Embryonic facial prominence (tissue), 1 donor: ENCODE measurements around the gene GNA12.
A peak's percentile ranks its signal among the peaks of the same experiment; 100 is the strongest.

Experiments used
- DNase-seq: peaks from one replicate; pipeline ENCODE4 v3.0.0-alpha.2; 2016; ENCODE audit errors: extremely low spot score

GNA12 gene

DNA sequence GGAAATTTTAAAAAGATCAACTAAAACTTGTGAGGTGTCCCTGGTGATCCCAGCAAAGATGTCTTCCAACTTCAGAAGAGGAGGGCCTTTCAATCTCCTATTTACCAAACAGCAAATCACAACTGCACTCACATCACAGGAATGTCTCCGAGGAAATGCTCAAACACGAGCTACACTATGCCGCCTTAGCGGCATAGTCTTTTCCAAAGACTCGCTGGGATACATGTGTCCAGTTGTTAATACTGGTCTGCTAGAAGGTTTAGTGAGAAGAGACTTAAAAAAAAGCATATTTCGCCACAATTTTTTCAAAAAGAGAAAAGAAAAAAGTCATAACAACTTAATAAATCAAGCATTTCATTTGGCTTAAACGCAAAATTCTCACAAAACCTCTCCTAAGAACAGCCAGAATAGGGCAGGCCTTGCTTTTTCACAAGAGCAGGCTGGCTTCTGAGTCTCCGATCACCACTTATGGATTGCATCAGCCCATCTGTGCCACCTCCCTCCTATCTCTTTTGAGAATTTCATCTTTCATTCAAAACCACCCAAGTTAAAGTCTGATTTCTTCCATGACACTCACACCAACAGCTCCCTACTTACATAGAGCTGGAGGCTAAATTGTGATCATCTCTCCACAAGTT lies 66.1 kb downstream of the GNA12 start:
- DNase-seq: no peak

DNA sequence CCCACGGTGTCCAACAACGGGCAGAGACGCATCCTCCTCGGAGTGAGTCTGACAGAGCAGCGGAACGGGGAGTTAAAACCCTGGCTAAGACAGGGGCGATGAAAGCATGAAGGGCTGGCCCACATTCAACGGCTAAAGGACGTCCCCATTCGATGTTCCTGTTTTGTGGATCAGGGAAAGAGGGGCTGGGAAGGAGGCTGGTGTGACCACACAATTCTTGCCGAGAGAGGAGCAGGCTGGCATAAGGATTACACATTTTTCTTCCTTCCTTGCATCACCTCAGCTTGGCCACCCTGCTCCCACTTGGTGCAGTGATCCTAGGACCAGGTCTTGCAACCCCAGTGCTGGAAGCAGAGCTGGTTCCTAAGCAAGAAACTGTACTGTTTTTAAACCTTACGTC lies 67.7 kb downstream of the GNA12 start:
- no peak for DNase-seq

DNA sequence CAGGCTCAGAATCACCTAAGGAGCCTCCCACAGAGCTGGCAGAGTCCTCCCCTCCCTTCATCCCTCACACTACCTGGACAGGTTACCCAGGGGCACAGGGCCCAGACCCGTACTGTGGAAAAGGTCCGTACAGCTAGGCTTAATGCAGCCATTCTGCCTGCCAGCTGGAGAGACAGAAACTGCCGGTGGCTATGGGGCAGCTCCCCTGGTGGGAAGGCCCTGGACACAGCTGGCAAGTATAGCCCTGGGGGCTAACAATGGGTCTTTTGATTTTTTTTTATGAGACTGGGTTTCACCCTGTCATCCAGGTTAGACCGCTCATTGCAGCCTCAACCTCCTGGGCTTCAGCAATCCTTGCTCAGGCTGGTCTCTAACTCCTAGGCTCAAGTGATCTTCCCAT lies 68.3 kb downstream of the GNA12 start:
- DNase-seq: no peak

DNA sequence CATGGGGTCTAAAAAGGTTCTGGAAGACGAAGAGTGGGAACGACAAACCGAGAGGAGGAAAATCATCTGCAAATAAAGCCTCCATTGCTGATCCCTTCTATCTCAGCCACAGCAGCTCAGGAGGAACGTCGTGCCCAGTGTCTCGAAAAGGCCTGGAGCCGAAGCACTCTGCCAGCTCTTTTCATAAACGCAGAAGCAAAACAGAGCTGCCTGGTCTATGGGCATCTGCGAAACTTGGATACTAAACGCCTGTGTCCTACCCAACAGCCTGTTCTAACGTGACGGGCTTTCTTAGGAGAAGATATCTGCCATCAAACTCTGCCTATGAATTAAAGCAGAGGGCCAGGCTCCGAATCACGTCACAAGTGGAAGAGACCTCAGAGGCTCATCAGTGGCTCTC lies 68.7 kb downstream of the GNA12 start:
- DNase-seq: no peak

DNA sequence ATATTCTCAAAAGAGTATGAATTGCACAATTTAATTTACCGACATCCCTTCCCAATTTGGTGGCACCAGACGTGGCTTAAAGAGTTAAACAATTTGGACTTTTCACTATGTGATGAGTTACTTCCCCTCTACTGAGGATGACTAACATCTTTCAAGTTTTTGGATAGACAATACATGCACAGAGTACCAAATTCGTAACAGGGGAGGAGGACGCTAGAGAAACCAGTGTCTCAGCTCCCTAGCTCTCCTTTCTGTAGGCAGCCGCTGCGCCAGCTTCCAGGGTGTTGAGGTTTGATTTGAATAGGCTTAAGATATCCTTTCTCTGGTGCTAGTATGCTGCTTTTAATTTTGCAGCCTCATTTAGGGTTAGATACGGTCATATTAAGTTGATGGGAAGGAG lies 69.2 kb downstream of the GNA12 start:
- DNase-seq: no peak

DNA sequence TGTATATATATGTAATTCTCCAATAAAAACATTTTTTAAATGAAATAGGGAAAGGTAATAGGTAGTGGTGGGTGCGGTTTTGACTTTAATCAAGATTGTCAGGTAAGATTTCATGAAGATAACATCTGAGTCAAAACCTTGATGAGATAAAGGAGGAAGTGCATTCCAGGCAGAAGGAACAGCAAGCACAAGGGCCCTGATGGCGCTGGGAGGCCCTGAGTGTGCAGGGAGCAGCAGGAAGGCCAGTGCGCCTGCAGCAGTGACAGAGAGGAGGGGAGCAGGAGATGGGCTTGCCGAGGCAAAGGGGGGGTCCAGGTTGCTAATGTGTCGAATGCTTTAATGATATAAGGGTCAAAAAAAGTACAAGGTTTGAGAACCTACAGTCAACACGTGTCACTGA lies 69.8 kb downstream of the GNA12 start:
- DNase-seq: no peak

DNA sequence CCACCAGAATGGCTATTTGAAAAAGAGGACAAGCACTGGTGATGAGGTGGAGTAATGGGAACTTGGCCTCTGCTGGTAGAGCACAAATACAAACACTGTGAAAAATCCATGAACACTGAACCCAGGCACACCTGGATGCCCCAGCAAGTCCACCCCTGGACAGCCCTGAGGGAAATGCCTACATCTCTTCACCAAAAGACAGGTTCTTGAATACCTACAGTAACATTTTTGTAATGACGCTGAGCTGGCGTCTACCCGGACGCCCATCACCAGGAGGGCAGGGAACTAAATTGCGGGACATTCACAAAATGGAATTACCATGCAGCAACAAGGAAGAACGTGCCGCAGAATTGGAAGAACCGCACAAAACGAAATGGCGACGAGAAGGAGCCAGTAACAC lies 70.5 kb downstream of the GNA12 start:
- DNase-seq: no peak

DNA sequence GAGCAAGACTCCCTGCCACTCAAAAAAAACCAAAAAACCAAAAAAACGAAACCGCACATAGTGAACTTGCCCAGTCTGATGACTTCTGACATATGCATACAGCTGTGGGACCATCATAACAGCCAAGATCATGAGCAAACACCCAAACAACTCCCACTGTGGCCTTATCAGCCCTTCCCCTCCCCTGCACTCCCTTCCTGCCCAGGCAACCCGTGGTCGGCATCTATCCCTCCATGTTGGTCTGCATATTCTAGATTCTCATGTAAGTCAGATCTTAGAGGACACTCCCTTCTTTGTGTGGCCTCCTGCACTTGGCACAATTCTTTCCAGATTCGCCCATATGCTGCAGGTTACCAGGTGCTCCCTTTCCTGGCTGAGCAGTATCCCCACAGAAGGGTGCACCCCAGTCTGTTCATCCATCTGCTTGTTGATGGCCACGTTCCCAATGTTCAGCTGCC lies 72.8 kb downstream of the GNA12 start:
- DNase-seq: no peak

DNA sequence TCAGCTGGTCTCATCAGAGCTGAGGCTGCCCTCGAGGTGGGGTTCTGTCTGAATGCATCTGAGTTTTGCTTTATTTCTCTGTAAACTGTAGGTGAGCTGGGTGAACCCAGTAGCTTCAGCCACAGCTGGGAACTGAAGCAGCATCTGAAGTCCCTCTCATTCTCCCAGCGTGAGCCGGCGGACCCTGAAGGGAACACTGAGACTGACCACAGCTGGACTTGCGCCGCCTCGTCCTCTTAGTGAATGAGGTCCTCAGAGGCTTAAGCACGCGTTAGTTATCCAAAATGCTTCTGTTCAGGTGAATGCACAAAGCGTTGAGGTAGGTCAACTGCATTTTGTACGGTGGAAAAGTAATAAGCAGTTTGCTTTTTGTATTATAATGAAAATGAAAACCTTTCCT lies 79.5 kb downstream of the GNA12 start:
- no peak for DNase-seq

DNA sequence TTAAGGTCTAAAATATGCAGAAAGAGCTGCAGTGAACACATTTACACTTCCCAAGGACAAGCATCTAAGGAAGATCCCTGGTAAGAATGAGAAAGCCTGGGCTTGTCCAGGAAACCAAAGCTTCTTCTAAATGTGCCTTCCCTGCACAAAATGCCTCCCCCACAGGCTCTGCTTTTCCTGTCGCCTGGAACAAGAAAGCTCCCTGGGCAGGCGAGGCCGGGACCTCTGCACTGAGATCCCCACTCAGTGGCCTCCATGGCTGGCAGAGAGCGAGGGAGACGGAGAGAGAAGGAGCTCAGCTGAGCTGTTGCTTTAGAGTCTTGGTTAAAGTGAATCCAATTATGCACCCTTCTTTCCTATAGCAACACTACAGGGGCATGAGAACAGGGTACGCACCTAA lies 80.5 kb downstream of the GNA12 start:
- DNase-seq: no peak

DNA sequence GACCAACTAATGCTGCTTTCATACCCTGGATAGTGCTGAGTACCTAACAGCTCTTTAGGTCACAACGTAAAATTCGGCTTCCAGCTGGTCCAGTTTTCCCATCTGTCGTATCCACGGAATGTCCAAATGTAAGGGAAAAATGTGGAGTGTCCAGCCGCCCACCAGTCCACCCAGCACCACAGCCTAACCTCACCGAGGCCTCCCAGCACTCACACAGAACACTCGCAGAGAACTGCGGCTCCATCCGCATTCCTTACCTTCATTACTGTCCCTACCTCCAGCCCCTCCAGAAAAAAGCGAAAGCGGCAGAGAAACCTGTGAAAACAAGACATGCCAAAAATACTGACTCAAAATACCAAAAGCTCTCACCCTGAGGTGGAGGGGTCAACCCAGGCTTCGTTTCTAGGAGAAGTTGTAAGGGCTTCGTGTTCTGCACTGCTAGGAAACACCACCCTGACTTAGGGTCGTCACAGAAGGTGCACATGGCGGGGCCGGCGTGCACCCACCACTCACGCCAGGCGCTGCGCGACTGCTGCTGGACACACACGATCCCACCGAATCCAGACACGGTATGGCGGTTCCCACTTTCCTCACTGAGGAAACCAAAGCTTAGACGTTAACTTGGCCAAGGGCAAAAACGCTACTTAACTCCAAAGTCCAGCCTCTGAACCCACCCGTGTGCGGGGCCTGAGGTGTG lies 82.2 kb downstream of the GNA12 start:
- DNase-seq: no peak

DNA sequence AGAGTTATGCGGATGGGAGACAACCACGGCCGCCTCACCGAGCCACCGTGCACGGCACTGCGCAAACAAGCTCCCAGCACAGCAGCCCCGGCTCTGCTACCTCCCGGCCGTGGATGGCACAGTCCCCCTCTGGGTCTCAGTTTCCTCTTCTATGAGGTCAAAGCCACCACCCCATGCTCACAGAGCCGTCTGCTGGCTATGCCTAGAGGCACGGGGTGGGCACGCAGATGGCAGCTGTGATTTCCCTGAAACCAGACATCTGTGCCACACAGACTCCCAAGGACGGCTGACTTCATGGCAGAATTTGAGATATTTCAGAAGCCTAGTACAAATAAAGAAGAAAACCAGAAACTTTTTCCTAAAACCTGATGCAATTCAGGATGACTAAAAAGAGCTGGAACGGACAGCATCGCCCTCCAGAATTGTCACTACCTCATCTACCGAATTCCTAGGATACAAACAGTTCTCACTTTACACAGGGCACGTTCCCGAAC lies 82.9 kb downstream of the GNA12 start:
- DNase-seq: no peak

DNA sequence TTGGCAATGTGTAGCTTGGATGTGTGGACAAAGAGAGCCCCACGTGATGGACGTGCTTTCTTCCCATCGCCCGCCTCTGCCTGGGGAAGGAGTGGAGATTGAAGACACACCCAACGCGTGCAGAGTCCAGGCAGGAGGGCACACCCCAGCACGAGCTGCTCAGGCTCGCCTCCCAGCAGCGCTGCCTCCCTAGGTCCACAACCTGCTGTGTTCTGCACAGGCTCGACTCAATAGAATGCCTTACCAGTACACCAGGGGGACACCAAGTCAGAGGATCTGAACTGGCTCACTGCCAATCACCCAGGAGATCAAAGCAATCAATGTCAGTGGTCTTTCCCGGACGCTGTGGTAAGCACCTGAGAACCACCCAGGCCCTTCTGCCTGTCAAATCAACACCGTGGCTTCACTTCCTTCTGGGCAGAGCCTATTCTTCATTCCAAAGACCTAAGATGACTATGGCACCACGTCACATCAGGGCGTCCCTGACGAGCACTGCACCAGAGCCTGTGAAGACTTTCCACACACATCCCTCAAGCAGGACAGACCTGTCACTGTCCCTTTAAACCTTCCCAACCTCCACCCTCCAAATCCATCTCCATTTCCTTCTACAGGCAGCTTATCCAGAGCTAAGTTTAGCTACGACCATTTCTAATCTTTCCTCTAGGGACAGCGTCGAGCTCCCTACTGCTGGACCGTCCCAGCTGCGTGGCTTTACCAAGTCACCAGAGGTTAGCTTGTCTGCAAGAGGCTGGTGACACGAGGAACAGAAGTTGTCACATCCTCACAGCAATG lies 83.8 kb downstream of the GNA12 start:
- no peak for DNase-seq

DNA sequence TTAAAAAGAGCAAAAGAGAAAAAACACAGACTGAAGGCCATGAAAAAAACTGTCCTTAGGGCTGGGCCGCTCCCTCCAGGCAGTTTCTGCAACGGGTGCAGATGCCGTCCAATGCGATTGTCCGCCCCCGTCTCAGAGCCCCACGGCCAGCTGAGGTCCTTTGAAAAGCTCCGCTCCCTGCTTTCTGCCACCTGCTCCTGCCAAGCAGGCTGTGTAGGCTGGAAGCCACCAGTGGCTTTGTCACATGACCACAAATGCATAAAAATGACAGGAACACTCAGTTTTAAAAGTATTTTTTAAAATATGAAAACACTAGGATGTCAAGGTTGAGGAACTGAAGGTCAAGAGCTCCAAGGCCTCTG lies 84.4 kb downstream of the GNA12 start:
- no peak for DNase-seq

DNA sequence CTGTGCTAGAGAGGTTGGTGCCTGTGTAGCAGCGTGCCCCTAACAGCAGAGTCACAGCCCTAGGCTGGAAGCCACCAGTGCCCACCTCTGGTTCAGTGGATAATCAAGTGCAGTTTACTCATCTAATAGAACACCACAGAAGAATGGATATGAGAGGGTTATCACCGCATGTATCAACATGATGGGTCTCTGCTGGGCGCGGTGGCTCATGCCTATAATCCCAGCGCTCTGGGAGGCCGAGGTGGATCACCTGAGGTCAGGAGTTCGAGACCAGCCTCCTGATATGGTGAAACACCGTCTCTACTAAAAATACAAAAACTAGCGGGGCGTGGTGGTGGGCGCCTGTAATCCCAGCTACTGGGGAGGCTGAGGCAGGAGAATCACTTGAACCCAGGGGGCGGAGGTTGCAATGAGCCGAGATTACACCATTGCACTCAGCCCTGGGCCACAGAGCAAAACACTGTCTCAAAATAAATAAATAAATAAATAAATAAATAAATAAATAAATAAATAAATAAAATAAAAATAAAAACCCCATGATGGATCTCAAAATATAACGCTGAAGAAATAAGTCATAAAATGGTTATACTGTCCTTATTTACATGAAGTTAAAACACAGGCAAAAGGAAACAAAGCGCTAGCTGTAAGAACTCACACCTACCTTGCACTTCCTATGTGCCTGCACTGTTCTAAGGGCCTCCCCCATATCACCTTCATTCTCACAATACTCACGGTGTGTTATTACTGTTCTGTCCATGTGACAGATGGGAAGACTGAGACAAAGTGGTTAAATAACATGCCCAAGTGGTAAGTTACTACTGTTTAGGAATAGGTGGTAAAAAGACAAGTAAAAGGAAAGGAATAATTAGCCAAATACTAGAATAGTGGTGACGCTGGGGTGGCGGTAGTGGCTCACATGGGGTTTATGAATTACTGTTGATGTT lies 85.2 kb downstream of the GNA12 start:
- no peak for DNase-seq

DNA sequence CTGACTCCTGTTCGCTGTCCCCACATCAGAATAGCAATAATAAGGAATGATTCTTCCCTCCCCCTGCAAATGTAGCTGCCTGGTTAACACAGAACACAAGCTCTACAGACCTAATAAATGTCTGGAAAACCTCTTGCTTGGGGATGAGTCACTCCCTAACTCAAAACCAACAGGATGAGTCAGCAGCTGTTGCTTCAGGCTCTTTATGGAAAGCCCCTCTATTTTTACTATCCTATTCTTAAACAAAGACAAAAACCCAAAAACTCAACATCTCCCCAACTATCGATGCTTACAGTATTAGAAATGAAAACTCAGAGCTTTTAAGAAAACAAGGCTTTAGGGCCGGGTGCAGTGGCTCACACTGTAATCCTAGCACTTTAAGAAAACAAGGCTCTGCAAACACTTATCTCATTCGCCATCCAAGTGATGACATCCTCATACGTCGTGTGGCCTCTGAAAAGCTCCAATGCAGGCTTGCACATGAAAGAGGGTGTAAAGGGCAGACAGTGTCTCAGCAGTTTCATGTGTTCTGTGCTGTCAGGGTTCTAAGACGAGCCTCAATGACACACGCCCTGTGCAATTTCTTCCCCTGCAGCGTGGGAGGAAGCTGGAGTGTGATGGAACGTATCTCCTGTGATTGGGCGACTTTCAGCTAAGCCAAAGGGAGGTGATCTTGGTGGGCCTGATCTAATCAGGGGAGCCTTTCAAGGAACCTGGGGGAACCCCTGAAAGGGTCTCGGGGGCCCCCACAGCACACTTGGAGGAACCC lies 86.0 kb downstream of the GNA12 start:
- DNase-seq: peak; percentile 52

DNA sequence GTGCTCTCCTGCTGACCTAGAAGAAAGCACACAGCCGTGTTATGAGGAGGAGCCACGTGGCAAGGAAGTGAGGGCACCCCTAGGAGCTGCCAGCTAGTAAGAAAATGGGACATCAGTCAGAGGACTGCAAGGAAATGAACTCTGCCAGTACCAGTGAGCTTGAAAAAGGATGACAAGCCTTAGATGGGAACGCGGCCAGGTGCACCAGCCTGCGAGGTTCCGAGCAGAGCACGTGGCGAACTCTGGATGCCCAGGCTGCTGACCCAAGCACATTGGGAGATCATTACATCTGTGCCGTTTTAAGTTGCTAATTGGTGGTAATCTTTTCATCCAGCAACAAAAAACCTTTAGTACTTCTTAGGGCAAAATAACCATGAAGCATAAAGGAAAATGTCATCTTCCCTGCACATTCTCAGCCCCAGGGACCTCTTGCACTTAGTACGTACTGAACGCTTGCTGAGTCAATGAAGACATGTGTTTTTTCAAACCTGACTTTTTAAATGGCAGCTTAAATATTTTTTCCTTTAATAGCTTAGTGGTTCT lies 86.7 kb downstream of the GNA12 start:
- no peak for DNase-seq

DNA sequence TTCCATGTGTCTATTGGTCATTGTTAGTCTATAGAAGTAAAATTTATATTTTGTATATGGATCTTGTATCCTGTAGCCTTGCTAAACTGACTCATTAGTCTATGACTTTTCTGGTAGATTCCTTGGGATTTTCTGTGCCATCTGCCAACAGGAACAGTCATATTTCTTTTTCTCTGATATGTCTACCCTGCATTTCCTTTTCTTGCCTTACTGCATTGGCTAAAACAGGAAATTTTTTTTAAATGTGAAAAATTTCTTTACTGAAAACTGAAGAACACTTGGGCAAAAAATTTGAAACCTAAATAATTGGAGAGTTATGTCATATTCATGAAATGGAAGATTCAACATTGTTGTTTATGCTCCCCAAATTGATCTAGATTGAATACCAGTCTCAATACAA lies 88.6 kb downstream of the GNA12 start:
- DNase-seq: no peak

DNA sequence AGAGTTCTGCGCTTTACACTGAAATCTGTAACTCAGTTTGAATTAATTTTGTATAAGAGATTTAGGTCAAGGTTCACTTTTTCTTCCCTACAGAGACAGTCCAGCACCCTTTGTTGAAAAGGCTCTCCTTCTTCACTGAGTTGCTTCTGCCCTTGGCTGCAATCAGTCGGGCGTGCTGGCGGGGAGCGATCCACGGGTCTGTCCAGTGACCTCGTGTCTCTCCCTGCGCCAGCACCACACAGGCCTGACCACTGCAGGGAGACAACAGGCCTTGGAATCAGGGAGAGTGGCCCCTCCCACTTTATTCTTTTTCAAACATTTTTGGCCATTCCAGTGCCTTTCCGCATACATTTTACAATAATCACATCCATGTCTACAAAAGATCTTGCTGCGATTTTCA lies 89.2 kb downstream of the GNA12 start:
- DNase-seq: no peak

DNA sequence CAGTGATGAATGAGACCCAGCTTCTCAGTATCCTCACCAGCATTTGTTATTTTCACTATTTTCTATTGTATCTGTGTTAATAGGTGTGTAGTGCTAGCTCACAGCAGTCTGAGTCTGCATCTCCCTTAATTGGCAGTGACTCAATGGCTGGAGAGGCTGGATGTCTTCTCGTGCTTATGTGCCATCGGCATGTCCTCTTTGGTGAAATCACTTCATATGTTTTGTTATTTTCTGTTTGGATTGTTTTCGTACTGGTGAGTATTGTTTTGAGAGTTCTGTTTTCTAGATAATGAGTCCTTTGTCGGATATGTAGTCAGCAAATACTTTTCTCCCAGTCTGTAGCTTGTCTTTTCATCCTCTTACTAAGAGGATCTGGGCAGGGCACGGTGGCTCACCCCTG lies 90.0 kb downstream of the GNA12 start:
- no peak for DNase-seq

DNA sequence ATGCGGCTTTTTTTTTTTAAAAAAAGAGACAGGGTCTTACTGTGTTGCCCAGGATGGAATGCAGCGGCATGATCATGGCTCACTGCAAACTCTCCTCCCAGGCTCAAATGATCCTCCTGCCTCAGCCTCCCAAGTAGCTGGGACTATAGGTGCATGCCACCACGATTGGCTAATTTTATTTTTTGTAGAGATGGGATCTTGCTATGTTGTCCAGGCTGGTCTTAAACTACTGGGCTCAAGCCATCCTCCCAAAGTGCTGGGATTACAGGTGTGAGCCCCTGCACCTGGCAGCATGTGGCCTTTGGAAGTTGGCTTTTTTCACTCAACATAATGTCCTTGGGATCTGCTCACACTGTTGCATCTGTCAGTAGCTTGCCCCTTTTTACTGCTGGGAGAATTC lies 91.0 kb downstream of the GNA12 start:
- DNase-seq: no peak
